ENCODE results near the gene NANOS2. TPM values are rescaled to one million over a fixed set of nuclear protein-coding genes. Genes with fewer than 3 reads are reported as not detected.

The NANOS2 gene
- total RNA-seq, 6 experiments from 2014 or later: not detected

GRCh38 chr19:45879971-45880370 is 34.6 kb downstream of the NANOS2 start:
- no peak for TF ChIP-seq CTCF (IDR thresholded peaks at IDR 0.05)
- TF ChIP-seq POLR2A (IDR thresholded peaks at IDR 0.05): no peak
- Histone ChIP-seq H3K36me3 (no peaks in the 10 kb centered on the region), H3K9me3 (no peaks in the 10 kb centered on the region), H3K4me1 (peaks cover 0 to 81% (median 34%) of the 10 kb centered on the region in 4 donors), H3K27ac (peak overlapping the region in 2 of 3 donors; percentile 87 to 91), H3K27me3 (no peaks in the 10 kb centered on the region), H3K4me3 (no peak overlapping the region)
- 44% methylated on average over 2 of the region's 2 CpGs for WGBS (ENCODE audit: insufficient coverage, low coverage, low lambda C conversion rate, missing lambda C conversion rate)
- intact Hi-C loops (cut with DNase I): loop anchor here in 1 of 2 donors (10.0 kb wide), 1 partner anchor 65 kb away; the partner anchor contains the start of gene RSPH6A
- ATAC-seq (no peak), DNase-seq (no peak)

- no peaks in the 10 kb centered on the region for H3K36me3 ChIP-seq
- H3K27me3 ChIP-seq: no peaks in the 10 kb centered on the region
- peaks cover 0 to 81% (median 34%) of the 10 kb centered on the region in 4 donors for H3K4me1 ChIP-seq
- intact Hi-C loops (cut with DNase I): no loop called here
- H3K27ac ChIP-seq: peak overlapping the region; percentile 66 to 91 (median 87)
- H3K4me3 ChIP-seq: peak overlapping the region in 2 of 3 donors; percentile 19 to 24
- no peak for TF ChIP-seq CTCF (IDR thresholded peaks at IDR 0.05)
- TF ChIP-seq POLR2A (IDR thresholded peaks at IDR 0.05): no peak
- 23% methylated on average over 5 of the region's 8 CpGs for WGBS (ENCODE audit: insufficient coverage, low coverage, low lambda C conversion rate, missing lambda C conversion rate)
- no peak for DNase-seq
- no peaks in the 10 kb centered on the region for H3K9me3 ChIP-seq
- ATAC-seq: no peak
Measured at GRCh38 chr19:45879055-45879454, 35.5 kb downstream of the NANOS2 start.

DNA sequence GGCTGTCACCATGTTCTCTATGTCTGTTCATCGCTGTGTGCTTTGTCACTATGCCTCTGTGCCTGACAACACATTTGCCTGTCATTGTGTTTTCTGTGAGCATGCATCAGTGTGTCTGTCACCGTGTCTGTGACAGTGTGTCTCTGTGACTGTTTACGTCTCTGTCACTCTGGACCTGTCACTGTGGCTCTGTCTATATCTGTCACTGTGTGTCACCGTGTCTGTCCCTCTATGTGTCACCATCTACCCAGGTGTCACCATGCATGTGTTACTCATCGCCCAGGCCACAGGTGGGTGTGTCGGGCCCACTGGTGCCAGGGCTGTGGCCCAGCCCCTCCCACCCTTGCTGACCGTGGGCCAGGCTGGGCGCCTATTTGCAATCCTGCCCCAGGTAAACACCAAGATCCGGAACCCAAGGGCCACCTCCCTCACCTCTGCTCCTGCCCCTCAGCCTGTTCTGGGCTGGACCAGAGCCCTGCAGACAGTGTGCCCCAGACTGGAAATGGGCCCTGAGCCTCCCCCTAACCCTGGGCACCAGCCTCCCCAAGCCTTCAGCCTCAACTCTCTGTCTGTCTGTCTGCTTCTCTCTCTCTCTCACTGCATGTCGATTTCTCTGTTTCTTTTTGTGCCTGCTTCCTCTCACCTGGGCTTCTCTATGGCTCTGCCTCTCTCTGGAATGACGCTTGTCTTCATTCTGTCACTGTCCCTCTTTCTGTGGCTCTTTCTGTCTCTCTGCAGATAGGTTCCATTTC is 36.4 kb downstream of the NANOS2 start:
- WGBS (ENCODE audit: insufficient coverage, low coverage, low lambda C conversion rate, missing lambda C conversion rate): 11% methylated on average over 8 of the region's 11 CpGs
- H3K4me1 ChIP-seq: peaks cover 0 to 77% (median 32%) of the 10 kb centered on the region in 4 donors
- peak; percentile 90 to 95 (median 94) for DNase-seq

More for the DNA sequence above, 36.4 kb downstream of the NANOS2 start:
- intact Hi-C loops (cut with DNase I): no loop called here
- H3K36me3 ChIP-seq: no peaks in the 10 kb centered on the region
- peak; percentile 46 to 66 (median 56) for ATAC-seq
- no peaks in the 10 kb centered on the region for H3K27me3 ChIP-seq
- TF ChIP-seq CTCF (IDR thresholded peaks at IDR 0.05) (no peak), POLR2A (IDR thresholded peaks at IDR 0.05) (peak; percentile 64)
- peak overlapping the region in 1 of 3 donors; percentile 24 for H3K4me3 ChIP-seq
- H3K9me3 ChIP-seq: no peaks in the 10 kb centered on the region
- H3K27ac ChIP-seq: peak overlapping the region; percentile 87 to 92 (median 91)

Data from right lobe of liver (tissue), 6 donors.